Measurements from ENCODE around the gene SOWAHA.

GRCh38 chr5:132771503-132771998 is 41.6 kb upstream of the SOWAHA start:
- TF ChIP-seq, protein P1, sequence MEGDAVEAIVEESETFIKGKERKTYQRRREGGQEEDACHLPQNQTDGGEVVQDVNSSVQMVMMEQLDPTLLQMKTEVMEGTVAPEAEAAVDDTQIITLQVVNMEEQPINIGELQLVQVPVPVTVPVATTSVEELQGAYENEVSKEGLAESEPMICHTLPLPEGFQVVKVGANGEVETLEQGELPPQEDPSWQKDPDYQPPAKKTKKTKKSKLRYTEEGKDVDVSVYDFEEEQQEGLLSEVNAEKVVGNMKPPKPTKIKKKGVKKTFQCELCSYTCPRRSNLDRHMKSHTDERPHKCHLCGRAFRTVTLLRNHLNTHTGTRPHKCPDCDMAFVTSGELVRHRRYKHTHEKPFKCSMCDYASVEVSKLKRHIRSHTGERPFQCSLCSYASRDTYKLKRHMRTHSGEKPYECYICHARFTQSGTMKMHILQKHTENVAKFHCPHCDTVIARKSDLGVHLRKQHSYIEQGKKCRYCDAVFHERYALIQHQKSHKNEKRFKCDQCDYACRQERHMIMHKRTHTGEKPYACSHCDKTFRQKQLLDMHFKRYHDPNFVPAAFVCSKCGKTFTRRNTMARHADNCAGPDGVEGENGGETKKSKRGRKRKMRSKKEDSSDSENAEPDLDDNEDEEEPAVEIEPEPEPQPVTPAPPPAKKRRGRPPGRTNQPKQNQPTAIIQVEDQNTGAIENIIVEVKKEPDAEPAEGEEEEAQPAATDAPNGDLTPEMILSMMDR (IDR thresholded peaks at IDR 0.05) = no peak
- no peak for TF ChIP-seq POLR2A (IDR thresholded peaks at IDR 0.05)

Measured in ovary (tissue), 3 donors.